B cell (primary cell): ENCODE results near the gene PLCL1. TPM values are rescaled to one million over a fixed set of nuclear protein-coding genes. Genes with fewer than 3 reads are reported as not detected.
A peak's percentile ranks its signal among the peaks of the same experiment; 100 is the strongest.

Experiments used
- ATAC-seq: fragments of 200-7000 bp; cut with Tn5 transposase; one replicate; pipeline ENCODE4 v1.10.0; 2021; ENCODE audit warnings: low read depth, mild to moderate bottlenecking, moderate number of reproducible peaks, moderate library complexity
- CTCF ChIA-PET: fragments of 350-600 bp; sonication (Branson Sonifier 250); formaldehyde crosslinking; loops from one replicate; lab custom pipeline; 2021; ENCODE audit warnings: antibody characterized with exemption, inconsistent platforms; lab: Charles Lee
- POLR2A ChIA-PET: fragments of 350-600 bp; sonication (Branson Sonifier 250); formaldehyde crosslinking; loops from one replicate; lab custom pipeline; 2021; ENCODE audit warnings: antibody characterized with exemption; lab: Charles Lee
- DNase-seq: peaks from one replicate; pipeline ENCODE4 v3.0.0; 2013
- H2AFZ ChIP-seq: 2 replicates; pipeline ENCODE4 v1.6.1; 2012; ENCODE audit warnings: mild to moderate bottlenecking, low read depth, low read length; ENCODE audit not compliant: insufficient read depth, poor library complexity, severe bottlenecking
- H3K27ac ChIP-seq, 2 donors: 1 replicate in 1 of 2; 2 replicates in 1 of 2; pipeline ENCODE4 v1.5.1; 2012 to 2013; ENCODE audit warnings: low read length in 2 of 2, mild to moderate bottlenecking in 2 of 2, moderate library complexity in 1 of 2
- H3K27me3 ChIP-seq, 4 experiments: fragments of 200-600 bp in 1 of 4; sonication (generic) in 1 of 4; replicated peaks in 1 of 4; 1 replicate in 2 of 4; 2 replicates in 2 of 4; pipeline versions ENCODE4 v1.6.1 to v1.7.0; 2013 to 2016; ENCODE audit warnings: low read length in 3 of 4, mild to moderate bottlenecking in 2 of 4, mixed read lengths in 1 of 4, moderate library complexity in 1 of 4; ENCODE audit not compliant: insufficient read depth in 4 of 4, control insufficient read depth in 3 of 4; ENCODE audit errors: control extremely low read depth in 1 of 4
- H3K36me3 ChIP-seq, 2 experiments: replicated peaks in 1 of 2; 1 replicate in 1 of 2; 2 replicates in 1 of 2; pipeline versions ENCODE4 v1.6.1 to v1.7.1; 2013; ENCODE audit warnings: low read length in 1 of 2; ENCODE audit not compliant: insufficient read depth in 2 of 2, control insufficient read depth in 1 of 2; ENCODE audit errors: control extremely low read depth in 1 of 2, extremely low read depth in 1 of 2
- H3K4me1 ChIP-seq, 2 donors: fragments of 200-600 bp in 1 of 2; sonication (generic) in 1 of 2; 1 replicate in 1 of 2; 2 replicates in 1 of 2; pipeline versions ENCODE4 v1.5.1 to v1.6.1; 2013 to 2017; ENCODE audit warnings: low read length in 2 of 2; ENCODE audit not compliant: control insufficient read depth in 2 of 2, insufficient read depth in 2 of 2
- H3K4me2 ChIP-seq: replicated peaks from 2 replicates; pipeline ENCODE3; 2012; ENCODE audit warnings: mild to moderate bottlenecking, low read depth, low read length; ENCODE audit not compliant: poor library complexity, severe bottlenecking
- H3K4me3 ChIP-seq, 5 experiments: fragments of 200-600 bp in 1 of 5; sonication (generic) in 1 of 5; 1 replicate in 3 of 5; 2 replicates in 2 of 5; pipeline versions ENCODE4 v1.5.1 to v1.7.0; 2011 to 2016; ENCODE audit warnings: low read length in 4 of 5, mild to moderate bottlenecking in 4 of 5, low read depth in 2 of 5, control low read depth in 1 of 5, moderate library complexity in 1 of 5; ENCODE audit not compliant: insufficient read depth in 1 of 5; ENCODE audit errors: control extremely low read depth in 1 of 5, extremely low read depth in 1 of 5
- H3K79me2 ChIP-seq: fragments of 200-600 bp; sonication (generic); one replicate; pipeline ENCODE4 v1.6.0; 2016; ENCODE audit warnings: low read length; ENCODE audit not compliant: control insufficient read depth, insufficient read depth
- H3K9ac ChIP-seq: fragments of 200-600 bp; sonication (generic); 2 replicates; pipeline ENCODE4 v1.6.1; 2017; ENCODE audit warnings: mild to moderate bottlenecking, low read length, moderate library complexity
- H3K9me3 ChIP-seq, 3 donors: one replicate each; pipeline versions ENCODE4 v1.6.1 to v1.7.1; 2013; ENCODE audit warnings: low read length in 2 of 3; ENCODE audit not compliant: control insufficient read depth in 2 of 3, insufficient read depth in 1 of 3; ENCODE audit errors: control extremely low read depth in 1 of 3
- H4K20me1 ChIP-seq: 2 replicates; pipeline ENCODE4 v1.6.0; 2012; ENCODE audit warnings: mild to moderate bottlenecking, low read length; ENCODE audit not compliant: insufficient read depth, control insufficient read depth, poor library complexity, severe bottlenecking
- H3K27ac Mint-ChIP-seq: one replicate; pipeline ENCODE4 v1.8.0; 2021; ENCODE audit warnings: mixed read lengths
- H3K27me3 Mint-ChIP-seq: one replicate; pipeline ENCODE4 v1.8.0; 2021; ENCODE audit warnings: mixed read lengths
- H3K4me1 Mint-ChIP-seq: one replicate; pipeline ENCODE4 v1.8.0; 2021; ENCODE audit warnings: mixed read lengths
- H3K4me3 Mint-ChIP-seq: one replicate; pipeline ENCODE4 v1.8.0; 2021; ENCODE audit warnings: mixed read lengths
- H3K9me3 Mint-ChIP-seq: one replicate; pipeline ENCODE4 v1.8.0; 2022; ENCODE audit warnings: mixed read lengths; ENCODE audit not compliant: insufficient read depth
- EZH2 ChIP-seq: IDR thresholded peaks from 2 replicates; pipeline ENCODE4 v1.6.1; 2012; ENCODE audit warnings: borderline replicate concordance, low read depth, mild to moderate bottlenecking, moderate library complexity, low read length; ENCODE audit not compliant: insufficient read depth, poor library complexity, severe bottlenecking
- WGBS: methylation state at CpG from one replicate; pipeline ENCODE4 v1.1.5; 2013; ENCODE audit warnings: missing lambda C conversion rate; ENCODE audit not compliant: insufficient coverage; 5-methylcytosine and 5-hydroxymethylcytosine counted together
- intact Hi-C: fragments of 100-400 bp; cut with micrococcal nuclease; formaldehyde crosslinking; loops from one replicate; pipeline ENCODE4 v1.10.0; 2022
- polyA plus RNA-seq: library from polyadenylated mRNA; depleted of rRNA; stranded (reverse); fragments of >200 nt; gene quantifications from 2 replicates; pipeline ENCODE4 v1.2.3, GENCODE V29; 2012
- total RNA-seq, 2 donors: library from RNA; stranded (reverse); fragments of 120-200 nt in 1 of 2; gene quantifications; 1 replicate in 1 of 2; 2 replicates in 1 of 2; pipeline versions ENCODE4 v1.2.3 to v1.2.4, GENCODE V29; 2013 to 2022
- TF ChIP-seq, protein P1 (sequence below): fragments of 200-600 bp; IDR thresholded peaks from one replicate; pipeline ENCODE4 v1.8.0; 2022; ENCODE audit warnings: antibody characterized with exemption, mild to moderate bottlenecking

Gene PLCL1
- total and polyA plus RNA-seq, 2 donors (not counting 1 experiment from before 2014, with no cell fraction given): 0.07 to 0.25 TPM

DNA sequence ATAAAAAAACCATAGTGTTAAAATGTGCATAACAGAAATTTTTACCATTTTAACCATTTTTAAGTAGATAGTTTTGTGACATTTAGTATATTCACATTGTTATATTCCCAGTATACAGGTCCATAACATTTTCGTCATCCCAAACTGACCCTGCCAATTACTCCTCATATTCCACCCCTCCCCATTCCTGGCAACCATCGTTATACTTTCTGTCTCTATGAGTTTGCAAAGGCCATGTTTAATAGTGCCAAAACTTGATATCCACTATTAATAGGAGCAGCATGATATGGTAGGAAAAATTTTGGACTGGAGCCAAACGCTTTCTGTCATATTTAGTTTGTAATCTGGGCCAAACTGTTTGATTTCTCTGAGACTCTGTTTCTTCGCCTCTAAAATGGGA lies 30.9 kb downstream of the PLCL1 start:
- H3K27me3 ChIP-seq: no peaks in the 10 kb centered on the region
- H3K4me3 ChIP-seq: no peak overlapping the region
- no peak for ATAC-seq
- H3K4me1 ChIP-seq: peaks cover 0 to 8% of the 10 kb centered on the region in 2 donors
- intact Hi-C loops: no loop called here
- H3K9me3 ChIP-seq: no peaks in the 10 kb centered on the region
- Mint-ChIP-seq H3K27ac (no peak overlapping the region), H3K4me1 (peaks cover 12% of the 10 kb centered on the region), H3K9me3 (peaks cover 2% of the 10 kb centered on the region), H3K27me3 (peaks cover 4% of the 10 kb centered on the region), H3K4me3 (no peak overlapping the region)
- H3K9ac ChIP-seq: no peak overlapping the region
- no peaks in the 10 kb centered on the region for H4K20me1 ChIP-seq
- no peak overlapping the region for H3K27ac ChIP-seq
- H3K4me2 ChIP-seq: no peak overlapping the region
- DNase-seq: no peak
- ChIA-PET POLR2A (no interaction called here), CTCF (no interaction called here)
- H2AFZ ChIP-seq: no peak overlapping the region
- no peaks in the 10 kb centered on the region for H3K79me2 ChIP-seq
- no peaks in the 10 kb centered on the region for H3K36me3 ChIP-seq
- WGBS: no CpG with 5 or more reads among the region's 4 CpGs
- TF ChIP-seq, protein P1, sequence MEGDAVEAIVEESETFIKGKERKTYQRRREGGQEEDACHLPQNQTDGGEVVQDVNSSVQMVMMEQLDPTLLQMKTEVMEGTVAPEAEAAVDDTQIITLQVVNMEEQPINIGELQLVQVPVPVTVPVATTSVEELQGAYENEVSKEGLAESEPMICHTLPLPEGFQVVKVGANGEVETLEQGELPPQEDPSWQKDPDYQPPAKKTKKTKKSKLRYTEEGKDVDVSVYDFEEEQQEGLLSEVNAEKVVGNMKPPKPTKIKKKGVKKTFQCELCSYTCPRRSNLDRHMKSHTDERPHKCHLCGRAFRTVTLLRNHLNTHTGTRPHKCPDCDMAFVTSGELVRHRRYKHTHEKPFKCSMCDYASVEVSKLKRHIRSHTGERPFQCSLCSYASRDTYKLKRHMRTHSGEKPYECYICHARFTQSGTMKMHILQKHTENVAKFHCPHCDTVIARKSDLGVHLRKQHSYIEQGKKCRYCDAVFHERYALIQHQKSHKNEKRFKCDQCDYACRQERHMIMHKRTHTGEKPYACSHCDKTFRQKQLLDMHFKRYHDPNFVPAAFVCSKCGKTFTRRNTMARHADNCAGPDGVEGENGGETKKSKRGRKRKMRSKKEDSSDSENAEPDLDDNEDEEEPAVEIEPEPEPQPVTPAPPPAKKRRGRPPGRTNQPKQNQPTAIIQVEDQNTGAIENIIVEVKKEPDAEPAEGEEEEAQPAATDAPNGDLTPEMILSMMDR: no peak
- TF ChIP-seq EZH2: no peak

DNA sequence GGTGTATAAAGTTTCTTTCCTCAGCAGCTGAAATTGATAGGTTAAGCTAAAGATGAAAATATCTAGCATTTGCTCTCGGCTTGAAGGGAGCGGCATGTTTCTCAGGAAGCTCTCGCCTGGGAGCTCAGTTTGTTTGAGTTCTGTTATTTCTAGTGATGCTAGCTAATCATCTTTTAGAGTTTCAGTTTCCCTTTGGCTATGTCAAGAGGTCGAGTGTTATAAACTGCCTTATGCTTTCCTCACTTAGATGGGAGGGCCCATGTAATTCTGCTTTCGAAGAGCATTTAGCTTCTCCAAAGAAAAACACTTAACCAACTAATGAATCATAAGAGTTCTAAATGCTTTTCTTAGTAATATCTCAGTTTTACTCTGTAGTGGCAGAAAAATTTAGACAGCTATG lies 33.6 kb downstream of the PLCL1 start:
- Histone ChIP-seq H2AFZ (peak overlapping the region; percentile 57), H3K79me2 (no peaks in the 10 kb centered on the region), H3K4me3 (no peak overlapping the region), H3K27ac (peak overlapping the region in 1 of 2 donors; percentile 36), H3K4me1 (peaks cover 0 to 8% of the 10 kb centered on the region in 2 donors), H3K36me3 (no peaks in the 10 kb centered on the region), H3K9me3 (no peaks in the 10 kb centered on the region), H3K9ac (peak overlapping the region; percentile 31), H3K4me2 (peak overlapping the region; percentile 43), H3K27me3 (no peaks in the 10 kb centered on the region), H4K20me1 (no peaks in the 10 kb centered on the region)
- ChIA-PET POLR2A (no interaction called here), CTCF (interaction anchor here (1.1 kb wide), 1 partner anchor 59 kb away, joined by 3 read pairs; no protein-coding TSS in a partner anchor)
- no peak for ATAC-seq
- no peak overlapping the region for H3K27ac Mint-ChIP-seq
- H3K4me3 Mint-ChIP-seq: peak overlapping the region; percentile 29
- peaks cover 2% of the 10 kb centered on the region for H3K9me3 Mint-ChIP-seq
- intact Hi-C loops: no loop called here
- DNase-seq: peak; percentile 12
- peaks cover 7% of the 10 kb centered on the region for H3K27me3 Mint-ChIP-seq
- peaks cover 12% of the 10 kb centered on the region for H3K4me1 Mint-ChIP-seq
- WGBS: 10% methylated on average over 3 of the region's 5 CpGs
- TF ChIP-seq EZH2: no peak
- TF ChIP-seq, protein P1: no peak
